Measurements from ENCODE around the gene HES2.
"Not testable (repeated sequence)": the region's sequence is repeated elsewhere in the genome, so short reads cannot be mapped to it uniquely, and the experiment has no call there.

Gene HES2

DNA sequence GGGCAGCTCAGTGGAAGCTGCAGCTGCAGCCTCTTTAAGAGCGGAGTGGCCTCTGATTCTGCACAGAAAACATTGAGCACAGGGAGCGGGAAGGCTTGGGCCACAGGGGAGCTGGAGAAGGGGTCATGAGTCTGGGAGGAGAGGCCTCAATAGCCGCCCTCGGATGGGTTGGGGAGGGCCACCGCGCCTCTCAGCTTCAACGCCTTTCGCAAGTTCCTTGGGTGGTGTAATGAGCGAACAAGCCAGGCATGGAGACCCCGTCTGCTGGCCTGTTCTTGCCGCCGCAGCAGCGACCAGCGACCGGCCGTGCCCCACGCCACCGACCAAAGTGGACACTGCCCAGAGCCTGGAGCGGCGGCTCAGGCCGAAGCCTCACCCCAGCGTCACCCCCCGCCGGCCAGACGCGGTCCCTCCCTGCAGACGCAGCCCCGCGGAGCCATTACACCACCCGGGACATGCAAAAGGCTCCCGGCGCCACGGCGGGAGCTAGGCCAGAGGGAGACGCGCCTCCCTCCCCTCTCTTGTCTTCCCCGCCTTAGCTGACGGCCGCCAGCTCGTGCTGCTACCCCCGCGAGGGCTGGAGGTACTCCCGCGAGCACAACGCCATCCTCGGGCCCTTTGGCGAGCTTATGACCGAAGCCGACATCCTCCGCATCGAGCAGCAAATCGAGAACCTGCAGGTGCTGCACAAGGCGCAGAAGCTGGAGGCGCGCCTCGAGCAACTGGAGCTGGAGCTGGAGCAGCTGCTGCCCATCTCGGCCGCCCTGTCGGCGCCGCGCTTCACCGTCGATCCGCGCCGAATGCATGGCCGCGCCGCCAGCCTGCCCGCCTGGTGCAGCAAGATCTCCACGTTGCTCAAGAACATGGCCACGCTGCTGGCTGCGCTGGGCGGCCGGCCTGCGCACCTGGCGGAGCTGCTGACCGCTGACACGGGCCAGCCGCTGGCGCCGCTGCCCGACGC is 34.5 kb upstream of the HES2 start:
- not testable (repeated sequence) for DNase-seq (ENCODE audit: low spot score)

DNA sequence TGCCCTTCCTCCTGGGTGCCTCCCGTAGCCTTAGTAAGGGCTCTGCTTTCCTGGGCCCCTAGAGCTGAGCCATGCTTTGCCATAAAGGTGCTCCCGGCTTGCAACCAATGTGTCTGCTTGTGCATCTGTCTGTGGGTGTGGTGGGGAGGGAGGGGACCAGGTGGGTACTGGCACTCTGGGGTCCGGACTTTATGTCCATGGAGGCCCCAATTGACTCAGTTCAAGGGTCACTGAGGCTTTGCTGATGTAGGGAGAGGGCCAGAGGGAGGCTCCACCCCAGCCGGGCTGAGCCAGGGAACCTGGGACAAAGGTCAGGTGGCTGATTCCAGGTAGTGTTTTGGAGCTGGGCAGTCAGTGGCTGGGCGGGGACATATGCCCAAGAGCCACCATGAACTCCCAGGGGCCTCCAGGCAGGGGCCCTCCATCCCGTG is 31.2 kb upstream of the HES2 start:
- DNase-seq (ENCODE audit: low spot score) = no peak

DNA sequence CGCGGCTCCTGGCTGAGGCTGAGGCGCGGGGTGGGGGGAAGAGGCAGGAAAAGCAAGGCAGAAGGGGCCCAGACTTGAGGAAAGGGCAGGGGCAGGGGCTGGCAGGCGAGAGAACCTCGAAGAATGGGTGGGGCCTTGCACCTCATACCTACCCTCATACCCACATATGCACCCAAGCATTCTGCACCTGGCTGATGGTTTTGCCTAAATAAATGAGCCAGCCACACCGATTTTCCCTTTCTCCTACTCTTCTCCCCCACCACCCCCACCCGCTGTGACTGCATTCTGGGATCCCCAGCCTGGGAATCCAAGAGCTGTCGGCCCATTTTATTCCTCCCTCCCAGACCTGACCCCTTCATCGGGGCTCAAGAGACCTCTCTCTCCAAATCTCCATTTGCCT is 30.8 kb upstream of the HES2 start:
- not testable (repeated sequence) for DNase-seq (ENCODE audit: low spot score)

DNA sequence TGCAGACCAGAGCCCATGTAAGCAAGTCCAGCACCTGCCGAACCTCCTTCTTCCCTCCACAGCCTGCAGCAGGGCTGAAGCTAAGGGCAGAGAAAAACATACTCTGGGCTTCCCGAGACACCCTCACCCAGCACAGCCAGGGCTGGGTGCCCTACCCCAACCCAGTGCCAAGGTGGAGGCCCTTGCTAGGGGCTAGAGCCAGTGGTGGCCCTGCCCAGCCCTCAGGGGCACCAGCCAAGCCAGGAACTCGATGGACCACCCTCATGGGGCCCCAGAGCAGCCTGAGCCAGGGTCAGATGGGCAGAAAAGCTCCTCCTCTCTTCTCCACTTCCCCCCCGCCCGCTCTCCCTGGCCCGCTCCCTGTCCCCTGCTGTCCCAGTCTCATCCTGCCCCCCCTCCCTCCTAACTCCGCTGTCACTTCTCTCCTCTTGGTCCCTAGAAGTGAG is 30.3 kb upstream of the HES2 start:
- DNase-seq (ENCODE audit: low spot score) = no peak

DNA sequence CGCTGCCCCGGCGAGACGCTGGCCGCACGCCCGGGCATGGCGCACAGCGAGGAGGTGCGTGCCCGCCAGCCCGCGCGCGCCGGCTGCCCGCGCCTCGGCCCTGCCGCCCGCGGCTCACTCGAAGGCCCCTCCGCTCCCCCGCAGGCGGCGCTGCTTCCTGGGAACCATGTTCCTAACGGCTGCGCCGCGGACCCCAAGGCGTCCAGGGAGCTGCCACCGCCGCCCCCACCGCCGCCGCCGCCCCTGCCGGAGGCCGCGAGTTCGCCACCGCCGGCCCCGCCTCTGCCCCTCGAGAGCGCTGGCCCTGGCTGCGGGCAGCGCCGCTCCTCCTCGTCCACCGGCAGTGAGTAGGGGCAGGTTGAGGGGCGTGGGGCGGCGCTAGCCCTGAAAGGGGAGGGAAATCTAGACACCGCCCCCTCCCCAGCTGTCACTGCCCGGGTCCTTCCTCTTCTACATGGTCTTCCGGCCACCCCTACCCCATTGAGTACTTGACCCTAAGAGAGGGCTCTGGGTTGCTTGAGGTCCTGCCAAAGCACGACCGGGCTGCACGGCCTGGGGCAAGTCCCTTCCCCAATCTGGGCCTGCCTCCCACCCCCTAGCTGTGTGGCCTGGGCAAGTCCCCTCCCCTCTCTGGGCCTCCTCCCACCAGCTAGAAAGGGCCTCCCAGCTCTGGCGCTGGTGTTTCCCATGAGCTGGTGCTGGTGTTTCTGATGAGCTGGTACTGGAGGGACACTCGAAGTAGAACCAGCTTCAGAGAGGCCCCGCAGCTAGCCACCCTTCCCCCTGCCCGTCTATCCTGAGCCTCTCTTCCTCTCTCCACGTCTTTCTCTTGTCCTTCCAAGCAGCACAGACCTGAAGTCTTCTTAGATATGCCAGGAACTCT is 29.3 kb upstream of the HES2 start:
- DNase-seq (ENCODE audit: low spot score) = no peak

DNA sequence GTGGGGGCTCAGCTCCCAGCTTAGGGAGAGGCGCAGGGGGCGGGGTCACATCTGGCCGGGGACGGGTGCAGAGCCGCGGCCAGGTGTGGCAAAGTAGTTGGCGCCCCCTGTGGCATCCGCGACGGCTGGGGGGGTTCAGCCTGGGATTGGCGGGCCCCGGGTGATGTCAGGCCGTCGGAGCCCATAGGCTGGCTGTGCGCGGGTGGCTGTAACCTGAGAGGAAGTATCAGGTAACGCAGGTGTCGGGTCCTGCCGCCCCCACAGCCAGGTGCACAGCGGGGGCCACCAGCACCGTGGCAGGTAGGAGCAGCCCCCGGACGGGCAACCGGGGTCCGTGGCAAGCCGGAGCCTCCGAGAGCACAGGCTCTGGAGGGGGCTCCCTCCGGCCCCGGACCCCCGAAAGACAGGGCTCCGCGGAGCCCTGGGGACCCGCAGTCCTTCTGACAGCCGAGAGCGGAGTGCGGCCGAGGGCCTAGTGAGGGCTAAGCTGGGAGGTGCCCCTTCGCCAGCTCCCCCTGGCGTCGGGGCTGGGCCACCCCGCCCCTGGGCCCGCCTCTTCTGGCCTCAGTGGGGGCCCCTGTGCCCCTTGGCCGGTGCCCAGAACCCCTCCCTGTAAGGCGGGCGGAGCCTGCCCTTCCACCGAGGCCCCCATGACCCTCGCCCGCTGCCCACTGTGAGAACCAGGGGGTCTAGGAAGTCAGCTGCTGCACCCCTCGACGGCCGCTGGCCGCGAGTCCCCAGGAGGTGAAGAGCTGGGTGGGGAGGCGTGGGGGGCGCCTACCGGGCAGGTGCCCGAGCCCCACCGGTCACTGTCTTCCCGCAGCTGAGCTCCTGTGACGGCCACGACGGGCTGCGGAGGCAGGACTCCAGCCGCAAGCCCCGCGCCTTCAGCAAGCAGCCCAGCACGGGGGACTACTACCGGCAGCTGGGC is 28.4 kb upstream of the HES2 start:
- no peak for DNase-seq (ENCODE audit: low spot score)

DNA sequence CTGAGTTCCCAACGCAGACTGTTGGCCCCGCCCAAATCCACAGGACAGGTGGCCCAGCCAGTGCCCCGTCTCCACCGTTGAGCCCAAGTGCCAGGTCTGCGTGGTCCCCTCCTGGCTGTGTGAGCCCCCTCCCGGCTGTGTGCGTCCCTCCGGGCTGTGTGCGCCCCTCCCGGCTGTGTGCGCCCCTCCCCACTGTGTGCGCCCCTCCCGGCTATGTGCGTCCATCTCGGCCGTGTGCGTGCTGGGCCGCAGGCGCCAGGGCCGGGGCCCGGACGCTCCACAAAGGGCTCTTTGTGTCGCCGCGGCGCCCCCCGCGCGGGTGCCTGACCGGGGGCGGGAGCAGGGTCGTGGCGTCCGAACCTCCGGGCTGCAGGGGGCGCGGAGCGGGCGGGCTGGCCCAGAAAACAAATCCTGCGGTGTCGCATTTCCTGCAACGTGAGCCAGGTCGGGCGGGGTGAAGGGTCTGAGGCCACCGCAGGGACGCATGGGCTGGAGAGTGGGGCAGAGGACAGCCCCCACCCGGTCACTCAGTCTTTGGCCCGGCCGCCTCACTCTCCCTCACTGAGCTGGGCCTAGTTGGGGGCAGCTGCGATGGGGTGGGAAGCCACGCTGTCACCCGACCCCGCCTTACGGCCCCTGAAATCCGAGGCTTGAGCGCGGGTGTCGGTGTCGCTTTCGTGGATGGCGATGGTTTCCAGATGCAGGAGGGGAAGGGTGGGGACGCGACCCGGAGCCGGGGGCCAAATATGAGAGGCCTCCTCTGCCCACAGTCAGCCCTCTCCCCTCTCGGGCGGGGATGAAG is 27.5 kb upstream of the HES2 start:
- no peak for DNase-seq (ENCODE audit: low spot score)

DNA sequence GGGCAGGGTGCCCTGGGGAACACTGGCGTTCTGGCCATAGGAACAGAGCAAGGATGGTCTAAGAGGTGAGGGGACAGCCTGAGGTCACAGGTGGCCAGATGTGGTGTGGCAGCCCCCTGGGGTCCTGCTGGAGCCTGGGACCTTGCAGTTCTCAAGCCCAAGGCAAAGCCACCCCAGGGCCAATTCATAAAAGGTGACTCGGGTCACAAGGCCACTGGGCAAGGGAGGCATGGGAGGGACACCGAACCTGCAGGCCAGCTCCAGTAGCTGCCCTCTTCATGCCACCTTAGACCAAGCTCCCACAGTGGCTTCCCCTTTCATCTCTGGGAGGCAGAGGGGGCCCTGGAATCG is 26.9 kb upstream of the HES2 start:
- no peak for DNase-seq (ENCODE audit: low spot score)

DNA sequence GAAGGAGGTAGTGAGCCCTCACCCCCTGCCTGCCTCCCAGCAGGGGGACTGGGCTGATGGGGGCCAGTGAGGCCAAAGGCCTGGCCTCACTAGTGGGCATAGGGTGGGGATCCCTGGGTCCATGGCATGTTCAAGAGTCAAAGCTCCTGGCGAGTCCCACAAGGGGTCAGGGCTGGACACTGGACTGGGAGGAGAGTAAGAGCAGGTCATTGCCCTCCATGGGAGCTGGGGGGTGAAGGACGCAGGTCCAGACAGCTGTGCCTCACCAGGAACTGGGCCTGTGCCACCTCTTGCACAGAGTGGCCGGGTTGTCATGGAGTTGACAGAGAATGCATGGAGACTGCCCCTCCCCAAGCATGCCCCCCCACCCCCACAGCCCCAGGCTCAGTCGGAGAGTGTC is 26.2 kb upstream of the HES2 start:
- not testable (repeated sequence) for DNase-seq (ENCODE audit: low spot score)

DNA sequence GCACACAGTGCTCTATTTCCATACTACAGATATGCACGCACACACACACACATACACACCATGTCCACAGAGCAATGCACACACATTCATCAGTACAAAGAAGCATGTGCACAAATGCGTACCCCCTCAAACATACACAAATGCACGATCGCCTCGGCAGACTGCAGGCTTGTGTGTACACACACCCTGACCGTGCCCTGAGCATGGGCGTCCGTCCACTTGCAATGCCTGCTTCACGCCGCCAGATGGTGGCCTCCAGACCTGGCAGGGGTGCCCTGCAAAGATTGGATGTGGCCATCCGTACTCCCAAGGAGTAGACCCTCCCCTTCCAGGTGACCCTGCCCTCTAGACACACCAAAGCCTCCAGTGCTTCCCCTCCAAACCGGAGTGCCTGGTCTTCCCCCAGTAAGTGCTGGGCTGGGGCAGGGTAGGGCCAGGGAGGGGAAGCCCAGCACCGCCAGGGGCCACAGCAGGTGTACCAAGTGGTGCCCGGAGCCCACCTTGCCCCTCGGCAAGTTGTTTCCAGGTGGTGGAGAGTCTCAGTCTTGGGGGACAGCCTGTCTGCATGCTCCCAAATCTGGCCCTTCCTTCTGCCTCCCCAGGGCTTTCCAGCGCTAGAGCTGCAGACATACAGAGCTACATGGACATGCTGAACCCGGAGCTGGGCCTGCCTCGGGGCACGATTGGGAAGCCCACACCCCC is 25.5 kb upstream of the HES2 start:
- DNase-seq (ENCODE audit: low spot score) = no peak

DNA sequence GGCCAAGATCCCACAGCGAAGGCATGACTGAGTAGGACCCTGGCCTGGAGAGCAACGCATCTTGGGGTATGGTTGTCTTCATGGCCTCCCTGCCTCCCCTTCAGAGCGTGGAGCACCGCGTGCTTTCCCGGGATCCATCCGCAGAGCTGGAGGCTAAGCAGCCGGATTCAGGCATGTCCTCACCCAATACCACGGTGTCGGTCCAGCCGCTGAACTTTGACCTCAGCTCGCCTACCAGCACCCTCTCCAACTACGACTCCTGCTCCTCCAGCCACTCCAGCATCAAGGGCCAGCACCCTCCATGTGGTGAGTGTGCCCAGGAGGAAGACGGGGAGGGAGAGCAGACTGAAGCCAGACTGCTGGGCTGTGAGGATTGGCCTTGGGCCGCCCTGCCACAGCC is 24.7 kb upstream of the HES2 start:
- DNase-seq (ENCODE audit: low spot score) = no peak

DNA sequence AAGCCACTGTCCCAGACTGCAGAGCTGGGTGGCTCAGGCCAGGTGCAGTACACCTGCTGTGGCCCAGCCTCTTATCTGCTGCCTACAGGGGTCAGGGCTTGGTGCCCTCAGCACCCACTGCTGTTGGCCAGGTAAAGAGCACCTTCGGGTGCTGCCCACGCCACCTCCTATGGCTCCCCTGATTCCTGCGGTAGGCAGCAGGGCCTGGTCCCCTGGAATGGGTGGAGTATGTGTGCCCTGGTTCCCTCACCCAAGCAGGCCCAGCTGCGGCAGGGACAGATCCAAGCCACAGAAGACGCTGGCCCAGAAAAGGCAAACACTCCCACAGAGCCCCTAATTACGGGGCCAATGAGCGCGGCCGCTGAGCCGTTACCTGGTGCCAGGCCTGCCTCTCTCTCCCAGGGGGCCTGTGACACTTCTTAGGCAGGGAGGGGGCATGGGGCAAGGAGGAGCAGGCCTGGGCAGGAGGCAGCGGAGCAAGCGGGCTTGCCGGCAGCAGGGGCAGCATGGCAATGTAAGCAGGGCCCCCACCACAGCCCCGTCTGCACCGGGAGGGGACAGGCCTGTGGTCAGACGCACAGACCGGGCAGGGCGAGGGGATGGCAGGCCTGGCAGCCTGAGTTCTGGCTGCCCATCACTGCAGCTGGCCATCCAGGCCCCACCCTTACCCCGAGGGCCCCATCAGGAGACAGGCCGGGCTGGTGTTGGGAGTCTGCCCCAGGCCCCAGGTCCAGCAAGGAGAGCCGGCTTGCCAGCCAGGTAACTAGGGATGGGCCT is 23.8 kb upstream of the HES2 start:
- no peak for DNase-seq (ENCODE audit: low spot score)

DNA sequence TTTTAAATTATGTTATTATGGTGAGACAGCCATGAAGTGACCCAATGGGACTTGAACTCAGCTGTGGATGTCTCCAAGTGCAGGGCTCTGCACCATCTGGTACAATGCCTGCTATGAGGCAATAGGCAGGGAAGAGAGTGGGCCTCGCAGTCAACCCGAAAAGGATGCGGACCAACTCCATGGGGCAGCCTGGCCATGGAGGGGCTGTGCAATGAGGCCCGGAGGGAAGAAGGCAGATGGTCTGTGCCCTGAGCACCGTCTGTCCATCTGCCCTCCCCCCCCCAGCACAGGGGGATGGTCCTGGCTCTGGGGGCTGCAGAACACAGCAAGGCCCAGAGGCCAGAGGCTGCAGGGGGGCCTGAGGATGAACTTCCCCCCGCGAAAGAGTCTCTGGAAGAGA is 21.9 kb upstream of the HES2 start:
- DNase-seq (ENCODE audit: low spot score) = no peak

DNA sequence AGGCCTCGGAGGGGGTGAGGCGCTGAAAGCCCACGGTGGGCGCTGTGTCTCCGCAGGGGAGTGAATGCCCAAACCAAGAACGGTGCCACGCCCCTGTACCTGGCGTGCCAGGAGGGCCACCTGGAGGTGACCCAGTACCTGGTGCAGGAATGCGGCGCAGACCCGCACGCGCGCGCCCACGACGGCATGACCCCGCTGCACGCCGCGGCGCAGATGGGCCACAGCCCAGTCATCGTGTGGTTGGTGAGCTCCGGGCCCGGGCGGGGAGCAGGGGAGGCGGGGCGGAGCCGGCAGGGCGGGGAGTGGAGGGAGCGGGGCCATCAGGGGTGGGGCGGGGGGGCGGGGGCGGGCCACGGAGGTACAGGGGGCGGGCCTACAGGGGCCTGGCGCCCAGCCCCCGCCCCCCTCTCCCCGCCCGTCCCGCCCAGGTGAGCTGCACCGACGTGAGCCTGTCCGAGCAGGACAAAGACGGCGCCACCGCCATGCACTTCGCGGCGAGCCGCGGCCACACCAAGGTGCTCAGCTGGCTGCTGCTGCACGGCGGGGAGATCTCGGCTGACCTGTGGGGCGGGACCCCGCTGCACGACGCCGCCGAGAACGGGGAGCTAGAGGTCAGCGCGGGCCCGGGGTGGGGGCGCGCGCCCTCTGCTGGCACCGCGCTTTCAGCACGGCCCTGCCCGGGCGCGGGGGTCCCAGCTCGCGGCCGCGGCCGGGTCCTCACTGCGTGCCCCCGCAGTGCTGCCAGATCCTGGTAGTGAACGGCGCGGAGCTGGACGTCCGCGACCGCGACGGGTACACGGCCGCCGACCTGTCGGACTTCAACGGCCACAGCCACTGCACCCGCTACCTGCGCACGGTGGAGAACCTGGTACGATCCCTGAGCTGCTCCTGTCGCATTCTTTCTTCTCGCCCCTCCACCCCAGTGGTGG is 20.7 kb upstream of the HES2 start:
- DNase-seq (ENCODE audit: low spot score) = peak; percentile 56

DNA sequence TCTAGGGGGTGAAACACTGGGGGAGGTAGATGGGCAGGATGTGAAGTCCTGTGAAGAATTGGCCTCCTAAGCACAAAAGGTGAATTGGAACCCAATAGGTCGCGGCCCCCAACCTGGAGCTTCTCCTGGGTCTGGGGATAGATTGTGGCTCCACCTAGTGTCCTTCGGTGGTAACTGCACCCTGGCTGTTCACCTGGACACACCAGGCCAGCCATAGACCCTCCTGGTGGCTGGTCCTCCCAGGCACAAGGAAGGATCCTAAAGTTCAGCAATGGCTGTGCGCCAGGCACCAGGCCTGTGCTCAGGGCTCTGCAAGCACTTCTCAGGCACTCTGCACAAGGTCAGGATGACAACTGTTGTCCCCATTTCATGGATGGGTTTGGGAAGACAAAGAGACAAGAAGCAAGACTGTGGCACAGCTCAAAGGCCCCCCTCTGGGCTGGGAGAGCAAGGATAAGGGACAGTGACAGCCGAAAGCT is 18.4 kb upstream of the HES2 start:
- DNase-seq (ENCODE audit: low spot score) = peak; percentile 77

DNA sequence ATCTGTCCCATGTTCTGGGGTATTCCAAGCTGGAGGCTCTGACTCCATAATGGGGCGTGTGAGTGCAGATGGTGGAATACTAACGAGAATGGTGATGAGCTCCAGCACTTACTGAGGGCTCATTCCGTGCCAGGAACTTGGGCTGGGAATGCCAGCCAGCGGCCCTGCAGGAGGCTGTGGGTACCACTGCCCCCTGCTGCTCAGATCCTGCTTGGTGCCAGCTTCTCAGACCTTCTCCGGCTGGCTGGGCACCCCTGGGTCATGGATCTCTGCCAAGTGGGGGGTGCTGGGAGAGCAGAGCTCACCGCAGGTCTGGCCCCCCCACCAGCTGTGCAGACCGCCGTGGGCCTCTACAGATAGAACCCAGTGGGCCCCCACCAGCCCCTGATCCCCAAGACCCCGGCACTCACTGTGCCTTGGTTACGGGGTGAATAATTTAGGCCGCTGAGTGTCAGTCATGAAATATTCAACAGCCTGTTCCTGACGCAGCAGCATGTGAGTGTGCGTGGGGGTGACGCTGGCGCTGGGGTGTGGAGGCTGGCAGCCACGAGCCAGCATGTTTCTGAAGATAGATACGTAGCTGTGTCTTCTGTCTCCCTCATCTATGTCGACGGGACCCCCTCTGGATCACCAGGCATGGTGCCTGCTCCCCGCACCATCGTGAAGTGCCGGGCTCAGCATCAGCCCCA is 17.4 kb upstream of the HES2 start:
- not testable (repeated sequence) for DNase-seq (ENCODE audit: low spot score)

DNA sequence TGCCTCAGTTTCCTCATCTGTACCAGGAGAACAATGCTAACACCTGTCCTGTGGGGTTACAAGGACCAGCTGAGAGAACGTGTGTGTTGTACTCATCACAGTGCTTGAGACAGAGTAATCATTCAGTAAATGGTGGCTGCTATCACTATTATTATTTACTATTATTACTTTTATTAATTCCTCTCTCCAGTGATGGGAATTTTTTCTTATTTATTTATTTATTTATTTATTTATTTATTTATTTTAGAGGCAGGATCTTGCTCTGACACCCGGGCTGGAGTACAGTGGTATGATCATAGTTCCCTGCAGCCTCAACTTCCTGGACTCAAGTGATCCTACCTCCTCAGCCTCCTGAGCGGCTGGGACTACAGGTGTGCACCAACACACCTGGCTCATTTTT is 16.6 kb upstream of the HES2 start:
- DNase-seq (ENCODE audit: low spot score) = not testable (repeated sequence)

DNA sequence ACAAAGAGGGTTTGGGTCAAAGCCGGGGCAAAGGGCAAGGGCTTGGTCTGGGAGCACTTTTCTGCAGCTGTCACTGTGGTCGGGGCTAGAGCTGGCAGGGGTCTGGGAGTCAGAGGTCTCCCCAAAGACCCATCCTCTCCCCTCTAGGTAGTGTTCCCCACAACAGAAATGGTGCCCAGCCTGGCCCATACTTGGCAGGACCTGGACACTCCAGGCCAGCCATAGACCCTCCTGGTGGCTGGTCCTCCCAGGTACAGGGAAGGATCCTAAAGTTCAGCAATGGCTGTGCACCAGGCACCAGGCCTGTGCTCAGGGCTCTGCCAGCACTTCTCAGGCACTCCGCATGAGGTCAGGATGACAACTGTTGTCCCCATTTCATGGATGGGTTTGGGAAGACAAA is 15.8 kb upstream of the HES2 start:
- no peak for DNase-seq (ENCODE audit: low spot score)

Measured in AG08395 (cell line).